ENCODE results near the gene ASAP2.

The ASAP2 gene

GRCh38 chr2:9445089-9445488, 238.5 kb downstream of the ASAP2 start:
- no peak overlapping the region for H3K4me2 ChIP-seq (ENCODE audit: insufficient read depth, low read length)
- H3K4me1 ChIP-seq (ENCODE audit: insufficient read depth, low read length) = no peaks in the 10 kb centered on the region
- no peaks in the 10 kb centered on the region for H3K79me2 ChIP-seq (ENCODE audit: insufficient read depth, low read length)
- ATAC-seq (ENCODE audit: insufficient read depth, low read depth) (no peak), DNase-seq (no peak)
- no peak overlapping the region for H3K27ac ChIP-seq (ENCODE audit: low read length)
- no peak overlapping the region for H3K4me3 ChIP-seq (ENCODE audit: low read depth in 1 of 2, low read length in 2 of 2)
- H3K36me3 ChIP-seq (ENCODE audit: insufficient read depth, low read length) = peaks cover 81% of the 10 kb centered on the region
- H3K9me3 ChIP-seq (ENCODE audit: insufficient read depth, low read length, severe bottlenecking) = no peaks in the 10 kb centered on the region
- no peaks in the 10 kb centered on the region for H4K20me1 ChIP-seq (ENCODE audit: insufficient read depth, low read length)
- no peak overlapping the region for H3K9ac ChIP-seq (ENCODE audit: low read depth, low read length)
- no peaks in the 10 kb centered on the region for H3K27me3 ChIP-seq (ENCODE audit: insufficient read depth, low read length, poor library complexity)
- no peak overlapping the region for H2AFZ ChIP-seq (ENCODE audit: low read depth, low read length)
- TF ChIP-seq CTCF (IDR thresholded peaks at IDR 0.05; ENCODE audit: borderline replicate concordance, extremely low read depth, low read length, poor library complexity, severe bottlenecking) (no peak), EZH2 (IDR thresholded peaks at IDR 0.05; ENCODE audit: borderline replicate concordance, low read depth, low read length, severe bottlenecking) (no peak)

GRCh38 chr2:9451231-9451630, 244.6 kb downstream of the ASAP2 start:
- Histone ChIP-seq H3K9ac (ENCODE audit: low read depth, low read length) (no peak overlapping the region), H3K27ac (ENCODE audit: low read length) (no peak overlapping the region), H4K20me1 (ENCODE audit: insufficient read depth, low read length) (no peaks in the 10 kb centered on the region), H3K9me3 (ENCODE audit: insufficient read depth, low read length, severe bottlenecking) (no peaks in the 10 kb centered on the region), H3K4me1 (ENCODE audit: insufficient read depth, low read length) (no peaks in the 10 kb centered on the region), H3K27me3 (ENCODE audit: insufficient read depth, low read length, poor library complexity) (no peaks in the 10 kb centered on the region), H3K4me3 (ENCODE audit: low read depth in 1 of 2, low read length in 2 of 2) (no peak overlapping the region), H3K4me2 (ENCODE audit: insufficient read depth, low read length) (no peak overlapping the region), H3K36me3 (ENCODE audit: insufficient read depth, low read length) (peaks cover 78% of the 10 kb centered on the region), H2AFZ (ENCODE audit: low read depth, low read length) (no peak overlapping the region), H3K79me2 (ENCODE audit: insufficient read depth, low read length) (no peaks in the 10 kb centered on the region)
- TF ChIP-seq CTCF (IDR thresholded peaks at IDR 0.05; ENCODE audit: borderline replicate concordance, extremely low read depth, low read length, poor library complexity, severe bottlenecking) (no peak), EZH2 (IDR thresholded peaks at IDR 0.05; ENCODE audit: borderline replicate concordance, low read depth, low read length, severe bottlenecking) (no peak)
- ATAC-seq (ENCODE audit: insufficient read depth, low read depth) (no peak), DNase-seq (no peak)
